Psoas muscle (tissue), 8 donors: ENCODE measurements around the gene SLC39A1. TPM values are rescaled to one million over a fixed set of nuclear protein-coding genes. Genes with fewer than 3 reads are reported as not detected.

Source experiments
- ATAC-seq, 4 donors: fragments of 200-7000 bp; cut with Tn5 transposase; one replicate each; pipeline ENCODE4 v1.9.1; 2020; ENCODE audit warnings: moderate library complexity in 3 of 4, mild to moderate bottlenecking in 2 of 4
- DNase-seq, 2 donors: peaks; one replicate each; pipeline ENCODE4 v3.0.0-alpha.2; 2020
- H3K27ac ChIP-seq: fragments of 200-600 bp; one replicate; pipeline ENCODE4 v1.8.0; 2022
- H3K27me3 ChIP-seq, 3 donors: fragments of 200-600 bp in 1 of 3; one replicate each; pipeline versions ENCODE4 v1.6.1 to v1.8.0; 2013 to 2022; ENCODE audit warnings: low read length in 2 of 3, mild to moderate bottlenecking in 2 of 3, moderate library complexity in 1 of 3; ENCODE audit not compliant: insufficient read depth in 3 of 3
- H3K36me3 ChIP-seq, 2 donors: fragments of 200-600 bp in 1 of 2; one replicate each; pipeline versions ENCODE4 v1.6.1 to v1.8.0; 2013 to 2022; ENCODE audit warnings: low read depth in 1 of 2, mild to moderate bottlenecking in 1 of 2, moderate library complexity in 1 of 2; ENCODE audit not compliant: insufficient read depth in 1 of 2
- H3K4me1 ChIP-seq: fragments of 200-600 bp; one replicate; pipeline ENCODE4 v1.8.0; 2022
- H3K4me3 ChIP-seq: fragments of 200-600 bp; one replicate; pipeline ENCODE4 v1.8.0; 2022; ENCODE audit warnings: mild to moderate bottlenecking
- H3K9me3 ChIP-seq: fragments of 200-600 bp; one replicate; pipeline ENCODE4 v1.8.0; 2022
- CTCF ChIP-seq: fragments of 200-600 bp; IDR thresholded peaks from one replicate; pipeline ENCODE4 v1.8.0; 2022; ENCODE audit warnings: antibody characterized with exemption
- WGBS, 3 donors: extraction: QIAGEN DNeasy Blood & Tissue Kit; methylation state at CpG; one replicate each; pipeline versions ENCODE4 v1.1.6 to v1.1.7; 2013; 5-methylcytosine and 5-hydroxymethylcytosine counted together
- intact Hi-C, 2 donors: fragments of 100-400 bp; cut with DNase I; formaldehyde crosslinking; loops; one replicate each; pipeline versions ENCODE4 v1.11.0 to v1.14.2; 2022
- polyA plus RNA-seq, 3 donors: library from polyadenylated mRNA; stranded (reverse); fragments of 200-250 nt; gene quantifications; one replicate each; pipeline ENCODE4 v1.2.3, GENCODE V29; 2013
- total RNA-seq, 4 donors: library from RNA; stranded (reverse); fragmentation: NEBNext Ultra II Directional in 2 of 4; extraction: Animal tissue kit (Norgen Biotek cat#: 25700) in 2 of 4; gene quantifications; one replicate each; pipeline versions ENCODE4 v1.2.1 to v1.2.4, GENCODE V29; 2021 to 2023
- donor health status: healthy with polysubstance abuse.
- donor health status: DM: no; HTN: no; CAD: no; lungs with moderate emphysema.
- donor health status: Bipolar disorder and iron deficiency.
- donor health status: healthy.
- donor health status: DM: yes; HTN: yes; CAD: no.
- donor health status: DM: no; HTN: no; CAD: no.
- donor health status: DM: no; HTN: no; CAD: no.
- donor health status: DM: yes; HTN: yes; CAD: no.

Gene SLC39A1
- total and polyA plus RNA-seq, 7 donors: 21.9 to 85.3 (median 46.7) TPM

DNA sequence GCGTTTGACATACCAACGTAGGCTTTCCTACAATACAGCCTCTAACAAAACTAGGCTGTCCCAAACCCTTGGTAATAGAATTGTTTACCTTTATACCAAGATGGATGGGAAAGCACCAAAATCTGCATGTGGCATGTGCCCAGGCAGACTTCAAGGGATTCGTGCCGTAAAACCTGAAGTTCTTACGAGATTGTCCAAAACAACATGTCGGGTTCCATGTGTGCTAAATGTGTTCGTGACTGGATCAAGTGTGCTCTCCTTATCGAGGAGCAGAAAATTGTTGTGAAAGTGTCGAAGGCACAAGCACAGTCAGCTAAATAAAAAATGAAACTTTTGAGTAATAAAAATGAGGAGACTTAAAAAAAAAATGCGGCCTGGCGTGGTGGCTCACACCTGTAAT is 32.3 kb upstream of the SLC39A1 start:
- intact Hi-C loops: loop anchor here in 1 of 2 donors (10.0 kb wide), 1 partner anchor 279 kb away; the partner anchor contains the start of gene HAX1
- no peak for ATAC-seq
- 89 to 97% (median 95%) methylated on average over 11 of the region's 11 CpGs for WGBS, 3 donors

GRCh38 chr1:153995202-153995601 is 31.9 kb upstream of the SLC39A1 start:
- TF ChIP-seq CTCF: no peak
- ATAC-seq: no peak
- no peak overlapping the region for H3K27ac ChIP-seq
- H3K4me3 ChIP-seq: no peak overlapping the region
- peaks cover 10 to 47% of the 10 kb centered on the region in 2 donors for H3K36me3 ChIP-seq
- peaks cover 25% of the 10 kb centered on the region for H3K4me1 ChIP-seq
- intact Hi-C loops: loop anchor here in 1 of 2 donors (10.0 kb wide), 1 partner anchor 280 kb away; the partner anchor contains the start of gene HAX1
- DNase-seq: no peak
- no peaks in the 10 kb centered on the region for H3K27me3 ChIP-seq
- no peaks in the 10 kb centered on the region for H3K9me3 ChIP-seq
- 70 to 82% (median 75%) methylated on average over 3 of the region's 3 CpGs for WGBS, 3 donors

More for the DNA sequence above, 32.3 kb upstream of the SLC39A1 start:
- Histone ChIP-seq H3K27me3 (no peaks in the 10 kb centered on the region), H3K36me3 (peaks cover 10 to 47% of the 10 kb centered on the region in 2 donors), H3K27ac (no peak overlapping the region), H3K4me3 (no peak overlapping the region), H3K4me1 (peaks cover 25% of the 10 kb centered on the region), H3K9me3 (no peaks in the 10 kb centered on the region)
- TF ChIP-seq CTCF: no peak
- no peak for DNase-seq

DNA sequence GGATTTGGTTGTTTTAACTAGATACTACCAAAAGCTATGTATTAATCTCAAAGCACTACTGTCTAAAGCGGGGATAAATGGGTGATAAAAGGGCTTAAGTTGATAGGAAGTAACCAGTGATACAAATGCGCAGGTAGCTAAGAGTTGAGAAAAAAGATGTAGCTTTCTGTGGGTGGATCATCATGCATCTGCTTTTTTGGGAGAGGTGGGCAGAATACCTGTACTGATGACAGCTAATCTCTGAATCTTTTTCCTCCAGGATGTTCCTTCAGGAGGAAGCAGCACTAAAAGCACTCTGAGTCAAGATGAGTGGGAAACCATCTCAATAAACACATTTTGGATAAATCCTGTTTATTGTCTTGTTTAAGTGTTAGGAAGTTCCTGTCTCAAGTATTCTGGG is 28.5 kb upstream of the SLC39A1 start:
- Histone ChIP-seq H3K36me3 (peaks cover 10 to 47% of the 10 kb centered on the region in 2 donors), H3K27me3 (no peaks in the 10 kb centered on the region), H3K4me1 (peaks cover 25% of the 10 kb centered on the region), H3K27ac (peak overlapping the region; percentile 98), H3K9me3 (no peaks in the 10 kb centered on the region), H3K4me3 (peak overlapping the region; percentile 93)
- WGBS, 3 donors: 95 to 100% (median 99%) methylated on average over 2 of the region's 2 CpGs
- TF ChIP-seq CTCF: no peak
- intact Hi-C loops: loop anchor here in 1 of 2 donors (10.0 kb wide), 1 partner anchor 283 kb away; the partner anchor contains the start of gene HAX1
- DNase-seq (no peak), ATAC-seq (no peak)

GRCh38 chr1:153991151-153991630 is 27.9 kb upstream of the SLC39A1 start:
- intact Hi-C loops: loop anchor here in 1 of 2 donors (10.0 kb wide), 1 partner anchor 284 kb away; the partner anchor contains the start of gene HAX1
- no peak for TF ChIP-seq CTCF
- H3K4me1 ChIP-seq: peaks cover 25% of the 10 kb centered on the region
- no peaks in the 10 kb centered on the region for H3K9me3 ChIP-seq
- DNase-seq (no peak), ATAC-seq (no peak)
- peak overlapping the region; percentile 98 for H3K27ac ChIP-seq
- H3K36me3 ChIP-seq: peaks cover 10 to 47% of the 10 kb centered on the region in 2 donors
- H3K27me3 ChIP-seq: no peaks in the 10 kb centered on the region
- H3K4me3 ChIP-seq: peak overlapping the region; percentile 93
- 8% methylated on average over 9 of the region's 9 CpGs for WGBS, 3 donors
